ENCODE measurements around the gene NDC1.
"Not testable (repeated sequence)": the region's sequence is repeated elsewhere in the genome, so short reads cannot be mapped to it uniquely, and the experiment has no call there.

The NDC1 gene

GRCh38 chr1:53822931-53823330 is 15.2 kb downstream of the NDC1 start:
- no peak for DNase-seq

GRCh38 chr1:53821380-53821779 is 16.7 kb downstream of the NDC1 start:
- no peak for DNase-seq

- DNase-seq: no peak
Measured at GRCh38 chr1:53819387-53819786, 18.7 kb downstream of the NDC1 start.

DNA sequence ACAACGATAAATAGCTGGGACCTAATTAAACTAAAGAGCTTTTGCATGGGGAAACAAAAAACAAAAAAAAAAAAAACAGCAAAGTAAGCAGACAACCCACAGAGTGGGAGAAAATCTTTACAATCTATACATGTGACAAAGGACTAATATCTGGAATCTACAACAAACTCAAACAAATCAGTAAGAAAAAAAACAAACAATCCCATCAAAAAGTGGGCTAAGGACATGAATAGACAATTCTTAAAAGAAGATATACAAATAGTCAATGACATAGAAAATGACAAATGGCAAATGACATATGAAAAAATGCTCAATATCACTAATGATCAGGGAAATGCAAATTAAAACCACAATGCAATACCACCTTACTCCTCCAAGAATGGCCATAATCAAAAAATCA is 21.5 kb downstream of the NDC1 start:
- not testable (repeated sequence) for DNase-seq

DNA sequence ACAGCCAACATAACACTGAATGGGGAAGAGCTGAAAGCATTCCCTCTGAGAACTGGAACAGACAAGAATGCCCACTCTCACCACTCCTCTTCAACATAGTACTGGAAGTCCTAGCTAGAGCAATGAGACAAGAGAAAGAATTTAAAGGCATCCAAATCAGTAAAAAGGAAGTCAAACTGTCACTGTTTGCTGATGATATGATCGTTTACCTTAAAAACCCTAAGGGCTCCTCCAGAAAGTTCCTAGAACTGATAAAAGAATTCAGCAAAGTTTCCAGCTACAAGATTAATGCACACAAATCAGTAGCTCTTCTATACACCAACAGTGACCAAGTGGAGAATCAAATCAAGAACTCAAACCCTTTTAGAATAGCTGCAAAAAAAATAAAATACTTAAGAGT is 22.6 kb downstream of the NDC1 start:
- DNase-seq: not testable (repeated sequence)

- peak; percentile 74 for DNase-seq
Measured at GRCh38 chr1:53811414-53811851, 26.7 kb downstream of the NDC1 start.

DNA sequence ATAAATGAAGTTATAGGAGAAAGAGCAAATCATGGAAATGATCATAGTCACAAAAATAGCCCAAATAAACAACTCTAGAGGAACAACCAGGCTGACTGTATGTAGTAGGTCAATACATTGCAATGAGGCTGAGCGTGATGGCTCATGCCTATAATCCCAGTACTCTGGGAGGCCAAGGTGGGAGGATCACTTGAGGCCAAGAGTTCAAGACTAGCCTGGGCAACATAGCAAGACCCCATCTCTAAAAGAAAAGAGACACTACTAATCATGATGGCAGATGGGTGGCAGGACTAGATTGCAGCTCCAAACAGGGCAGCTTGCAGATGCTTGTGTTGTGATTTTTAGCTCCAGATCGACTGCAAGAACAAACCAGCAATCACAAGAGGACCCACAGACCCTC is 27.6 kb downstream of the NDC1 start:
- DNase-seq: no peak

DNA sequence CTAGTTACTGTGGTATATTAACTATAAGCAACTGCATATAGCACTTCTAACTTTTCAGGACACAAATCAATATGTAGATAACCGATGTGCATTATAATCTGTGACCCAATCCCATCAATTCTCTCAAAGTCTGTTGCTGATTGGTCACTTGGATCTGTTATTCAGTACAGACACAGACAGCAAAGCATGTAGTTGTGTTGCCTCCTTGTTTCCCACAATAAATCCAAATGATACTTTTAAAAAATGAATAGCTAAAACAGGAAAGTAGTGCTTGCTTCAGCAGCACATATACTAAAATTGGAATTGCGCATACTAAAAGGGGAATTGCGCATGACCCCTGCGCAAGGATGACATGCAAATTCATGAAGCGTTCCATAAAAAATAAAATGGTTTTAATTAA is 28.1 kb downstream of the NDC1 start:
- no peak for DNase-seq

GRCh38 chr1:53807916-53808315 is 30.2 kb downstream of the NDC1 start:
- peak; percentile 68 for DNase-seq

DNA sequence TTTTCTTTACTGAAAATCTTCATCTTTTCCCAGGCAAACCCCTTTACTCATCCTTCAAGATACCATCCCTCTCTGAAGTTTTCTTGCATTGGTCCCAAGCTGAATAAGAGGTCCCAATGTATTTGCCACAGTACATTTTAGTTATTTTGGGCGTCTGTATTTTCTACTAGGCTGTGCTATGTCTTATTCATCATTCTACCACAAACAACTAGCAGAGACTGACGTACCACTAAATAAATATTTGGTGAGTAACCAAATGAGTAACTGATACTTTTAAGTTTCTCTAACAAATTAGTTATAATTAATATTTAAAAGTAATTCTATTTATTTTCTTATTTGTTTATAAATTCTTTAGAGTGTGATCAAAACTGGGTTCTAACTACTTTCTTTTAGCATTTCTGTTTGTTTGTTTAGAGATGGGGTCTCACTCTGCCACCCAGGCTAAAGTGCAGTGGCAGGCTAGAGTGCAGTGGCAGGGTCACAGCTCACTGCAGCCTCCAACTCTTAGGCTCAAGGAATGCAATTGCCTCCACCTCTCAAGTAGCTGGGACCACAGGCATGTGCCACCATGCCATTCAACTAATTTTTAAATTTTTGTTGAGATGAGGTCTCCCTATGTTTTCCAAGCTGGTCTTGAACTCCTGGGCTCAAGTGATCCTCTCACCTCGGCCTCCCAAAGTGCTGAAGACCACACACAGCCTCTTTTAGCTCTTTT is 33.1 kb downstream of the NDC1 start:
- no peak for DNase-seq

DNA sequence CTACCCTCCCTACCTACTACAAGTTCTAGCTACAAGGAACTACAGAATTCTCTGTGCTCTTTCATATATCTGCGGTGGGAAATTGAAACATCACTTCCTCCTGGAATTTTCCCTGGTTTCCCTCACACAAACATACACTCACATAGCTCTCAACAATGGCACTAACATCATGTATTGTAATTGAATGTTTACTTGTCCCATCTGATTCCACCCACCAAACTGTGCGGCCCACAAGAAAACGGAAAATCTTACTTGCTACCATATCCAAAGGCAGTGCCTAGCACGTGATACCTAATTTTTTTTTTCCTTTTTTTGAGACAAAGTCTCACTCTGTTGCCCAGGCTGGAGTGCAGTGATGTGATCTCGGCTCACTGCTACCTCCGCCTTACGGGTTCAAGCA is 33.9 kb downstream of the NDC1 start:
- no peak for DNase-seq

GRCh38 chr1:53800621-53801020 is 37.5 kb downstream of the NDC1 start:
- DNase-seq: no peak

GRCh38 chr1:53799141-53799540 is 39.0 kb downstream of the NDC1 start:
- DNase-seq: no peak

GRCh38 chr1:53792806-53793205 is 45.3 kb downstream of the NDC1 start:
- no peak for DNase-seq

DNA sequence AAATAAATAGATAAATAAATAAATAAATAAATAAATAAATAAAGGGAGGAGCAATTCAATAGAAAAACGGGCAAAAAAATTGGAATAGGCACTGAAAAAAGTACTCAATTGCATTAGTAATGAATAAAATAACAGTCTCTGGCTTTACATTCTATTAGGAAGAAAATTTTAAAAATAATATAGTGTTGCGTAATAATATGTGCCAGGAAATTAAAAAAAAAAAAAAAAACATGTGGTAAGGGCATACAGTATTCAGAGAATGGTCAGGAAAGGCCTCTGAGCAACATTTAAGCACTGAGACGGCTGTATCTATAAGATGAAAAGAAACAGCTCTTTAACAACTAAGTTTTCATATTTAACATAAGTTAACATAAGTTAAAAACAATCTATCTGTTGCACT is 50.4 kb downstream of the NDC1 start:
- DNase-seq: no peak

GRCh38 chr1:53783056-53783455 is 55.0 kb downstream of the NDC1 start:
- no peak for DNase-seq

- DNase-seq: no peak
Measured at GRCh38 chr1:53781654-53782053, 56.4 kb downstream of the NDC1 start.

DNA sequence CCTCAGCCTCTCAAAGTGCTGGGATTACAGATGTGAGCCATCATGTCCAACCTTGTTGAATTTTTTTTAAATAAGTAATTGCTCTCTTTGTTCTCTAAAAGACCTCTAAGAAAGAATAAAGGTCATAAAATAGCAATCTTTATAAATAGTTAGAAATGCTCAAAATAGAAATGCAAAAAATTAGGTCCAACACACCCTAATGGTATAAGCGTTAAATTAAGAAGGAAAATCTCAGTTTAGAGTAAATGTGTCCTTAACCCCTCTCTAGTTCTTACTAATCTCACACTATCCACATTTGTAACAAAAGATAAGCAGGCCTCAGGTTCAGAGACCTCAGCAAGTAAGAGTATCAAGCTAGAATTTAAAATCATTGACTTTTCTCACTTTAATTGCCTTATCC is 60.8 kb downstream of the NDC1 start:
- DNase-seq: no peak

- no peak for DNase-seq
Measured at GRCh38 chr1:53771648-53772047, 66.4 kb downstream of the NDC1 start.

DNA sequence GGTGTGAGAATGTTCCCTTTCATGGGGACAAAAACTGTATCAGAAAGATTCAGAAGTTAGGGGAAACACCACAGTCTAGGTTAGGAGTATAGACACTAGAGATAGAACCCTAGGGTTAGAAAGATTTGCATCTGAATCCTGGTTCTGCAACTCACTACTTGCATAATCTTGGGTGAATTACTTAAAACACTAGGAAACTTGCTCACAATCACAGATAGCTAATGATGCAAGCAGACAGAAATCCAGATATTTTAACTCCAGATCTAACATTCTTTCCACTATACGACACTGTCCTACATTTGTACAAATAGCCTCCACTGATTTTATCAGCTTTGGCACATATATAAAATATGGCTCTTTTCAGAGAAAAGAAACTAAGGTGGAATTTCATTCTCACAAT is 68.3 kb downstream of the NDC1 start:
- no peak for DNase-seq

DNA sequence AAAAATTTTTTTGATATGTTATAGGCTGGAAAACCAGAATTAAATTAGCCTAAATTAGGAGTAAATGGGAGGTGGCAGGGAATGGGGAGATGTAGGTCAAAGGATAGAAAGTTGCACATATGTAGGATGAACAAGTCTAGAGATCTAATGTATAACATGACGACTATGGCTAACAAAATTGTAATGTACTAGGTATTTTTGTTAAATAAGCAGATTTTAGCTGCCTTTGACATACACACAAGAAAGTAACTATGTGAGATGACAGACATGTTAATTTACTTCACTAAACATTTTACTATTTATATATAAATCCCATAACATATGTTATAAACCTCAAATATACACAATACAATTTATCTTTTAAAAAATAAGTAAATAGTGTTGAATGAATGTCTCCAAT is 68.9 kb downstream of the NDC1 start:
- no peak for DNase-seq

GRCh38 chr1:53766831-53767405 is 71.2 kb downstream of the NDC1 start:
- DNase-seq: no peak

DNA sequence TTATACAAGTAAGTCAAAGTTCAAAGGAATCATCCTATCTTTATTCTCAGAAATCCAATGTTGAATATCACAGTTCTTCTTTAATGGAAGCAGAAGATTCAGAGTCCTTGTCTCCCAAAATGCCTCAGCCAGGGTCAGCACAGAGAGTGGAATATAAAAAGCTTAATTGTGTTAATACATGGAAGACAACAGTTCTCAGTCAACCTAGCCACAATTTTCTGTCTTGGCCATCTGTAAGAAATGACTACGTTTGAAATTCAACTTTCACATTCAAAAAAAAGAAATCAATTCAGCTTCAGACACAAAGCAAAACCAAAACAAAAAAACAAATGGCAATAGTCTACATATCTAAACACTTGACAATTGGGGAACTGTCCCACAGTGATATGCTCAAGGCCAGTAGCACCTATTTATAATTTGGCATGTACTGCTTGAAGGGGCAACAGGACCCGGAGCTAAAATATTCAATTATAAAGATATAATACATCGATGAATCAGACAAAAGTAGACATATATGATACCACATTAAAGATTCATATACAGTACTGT is 71.8 kb downstream of the NDC1 start:
- DNase-seq: no peak

DNA sequence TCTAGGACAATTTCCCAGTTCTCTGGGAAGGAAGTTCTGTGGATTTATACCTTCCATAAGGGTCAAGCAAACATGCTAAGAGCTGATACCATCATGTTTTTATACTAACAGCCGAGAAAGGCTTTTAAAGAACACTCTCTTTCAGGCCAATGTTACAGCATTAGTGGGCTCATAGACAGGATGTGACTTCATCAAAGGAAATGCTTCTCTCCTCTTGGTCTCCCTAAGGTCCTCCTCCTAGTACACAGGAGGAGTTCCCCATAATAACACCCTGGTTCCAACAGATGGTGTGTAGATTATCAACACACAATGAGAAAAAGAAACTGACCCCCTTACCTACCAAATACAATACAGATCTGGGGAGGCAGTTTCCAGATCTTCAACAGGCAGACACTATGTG is 72.4 kb downstream of the NDC1 start:
- peak; percentile 27 for DNase-seq

GRCh38 chr1:53763911-53764310 is 74.2 kb downstream of the NDC1 start:
- no peak for DNase-seq

All from NCI-H82 (cell line).